Right lobe of liver (tissue), 6 donors: Measurements from ENCODE around the gene ALG12. TPM values are rescaled to one million over a fixed set of nuclear protein-coding genes. Genes with fewer than 3 reads are reported as not detected.

Experiments used
- ATAC-seq, 4 donors: fragments of 200-7000 bp; cut with Tn5 transposase; one replicate each; pipeline ENCODE4 v1.9.1; 2020; ENCODE audit warnings: mild to moderate bottlenecking in 4 of 4, moderate library complexity in 4 of 4
- DNase-seq, 3 donors: peaks; one replicate each; pipeline ENCODE4 v3.0.0-alpha.2; 2020
- H3K27ac ChIP-seq, 3 donors: fragments of 200-600 bp; one replicate each; pipeline ENCODE4 v1.8.0; 2022
- H3K27me3 ChIP-seq, 2 donors: fragments of 200-600 bp; one replicate each; pipeline ENCODE4 v1.8.0; 2022
- H3K36me3 ChIP-seq, 4 donors: fragments of 200-600 bp; sonication (generic) in 1 of 4; one replicate each; pipeline versions ENCODE4 v1.5.1 to v1.8.0; 2017 to 2022; ENCODE audit warnings: control low read depth in 1 of 4
- H3K4me1 ChIP-seq, 4 donors: fragments of 200-600 bp; sonication (generic) in 1 of 4; one replicate each; pipeline versions ENCODE4 v1.5.1 to v1.8.0; 2017 to 2022; ENCODE audit warnings: control low read depth in 1 of 4
- H3K4me3 ChIP-seq, 3 donors: fragments of 200-600 bp; one replicate each; pipeline ENCODE4 v1.8.0; 2022
- H3K9me3 ChIP-seq, 4 donors: fragments of 200-600 bp; sonication (generic) in 1 of 4; one replicate each; pipeline versions ENCODE4 v1.5.1 to v1.8.0; 2017 to 2022; ENCODE audit warnings: control low read depth in 1 of 4
- CTCF ChIP-seq, 4 donors: fragments of 200-600 bp in 3 of 4; fragments of 450-650 bp in 1 of 4; IDR thresholded peaks; one replicate each; pipeline versions ENCODE4 v1.5.1 to v1.8.0; 2016 to 2022; ENCODE audit warnings: antibody characterized with exemption in 4 of 4, mild to moderate bottlenecking in 2 of 4
- POLR2A ChIP-seq: fragments of 450-650 bp; IDR thresholded peaks from one replicate; pipeline ENCODE4 v1.6.1; 2017; ENCODE audit warnings: antibody characterized with exemption, mild to moderate bottlenecking
- WGBS: methylation state at CpG from one replicate; pipeline ENCODE4 v1.1.6; 2018; ENCODE audit warnings: low coverage, low lambda C conversion rate; ENCODE audit not compliant: insufficient coverage; ENCODE audit errors: missing lambda C conversion rate; 5-methylcytosine and 5-hydroxymethylcytosine counted together
- intact Hi-C, 2 donors: fragments of 100-400 bp; cut with DNase I; formaldehyde crosslinking; loops; one replicate each; pipeline versions ENCODE4 v1.11.2 to v1.14.1; 2022
- total RNA-seq, 6 experiments: library from RNA; depleted of rRNA in 2 of 6; stranded (reverse); fragments of >200 nt in 2 of 6; fragmentation: NEBNext Ultra II Directional in 3 of 6; extraction: Animal tissue kit (Norgen Biotek cat#: 25700) in 3 of 6; gene quantifications; one replicate each; pipeline versions ENCODE4 v1.1.0 to v1.2.4, GENCODE V29; 2016 to 2023
- donor health status: DM: no; HTN: yes; CAD: no.
- donor health status: DM: no; HTN: no; CAD: no.
- donor health status: DM: no; HTN: no; CAD: no.
- donor health status: DM: no; HTN: yes; CAD: no.
- donor health status: DM: no; HTN: yes; CAD: no.

ALG12 gene
- total RNA-seq, 6 experiments from 2014 or later, result 15.1 to 19.0 (median 16.6) TPM

GRCh38 chr22:49886346-49887063, 31.7 kb downstream of the ALG12 start:
- Histone ChIP-seq H3K9me3 (peaks cover 0 to 4% (median 0%) of the 10 kb centered on the region in 4 donors), H3K36me3 (peaks cover 0 to 16% (median 0%) of the 10 kb centered on the region in 4 donors), H3K4me3 (no peak overlapping the region), H3K27me3 (no peaks in the 10 kb centered on the region), H3K4me1 (no peaks in the 10 kb centered on the region), H3K27ac (no peak overlapping the region)
- WGBS, result 73% methylated on average over 3 of the region's 41 CpGs
- ATAC-seq (no peak), DNase-seq (no peak)
- intact Hi-C loops, result no loop called here
- TF ChIP-seq CTCF (IDR thresholded peaks at IDR 0.05) (no peak), POLR2A (no peak)

- H3K4me1 ChIP-seq, result no peaks in the 10 kb centered on the region
- no peak for DNase-seq
- H3K27ac ChIP-seq, result no peak overlapping the region
- H3K27me3 ChIP-seq, result no peaks in the 10 kb centered on the region
- ATAC-seq, result no peak
- intact Hi-C loops, result no loop called here
- H3K4me3 ChIP-seq, result no peak overlapping the region
- peaks cover 0 to 4% (median 0%) of the 10 kb centered on the region in 4 donors for H3K9me3 ChIP-seq
- 100% methylated on average over 10 of the region's 35 CpGs for WGBS
- TF ChIP-seq CTCF (IDR thresholded peaks at IDR 0.05) (no peak), POLR2A (no peak)
- peaks cover 0 to 16% (median 0%) of the 10 kb centered on the region in 4 donors for H3K36me3 ChIP-seq
These were observed 32.4 kb downstream of the ALG12 start for GRCh38 chr22:49885881-49886280.

- intact Hi-C loops, result no loop called here
- Histone ChIP-seq H3K27ac (no peak overlapping the region), H3K4me1 (no peaks in the 10 kb centered on the region), H3K9me3 (peaks cover 0 to 4% (median 0%) of the 10 kb centered on the region in 4 donors), H3K36me3 (peaks cover 0 to 16% (median 0%) of the 10 kb centered on the region in 4 donors), H3K4me3 (no peak overlapping the region), H3K27me3 (no peaks in the 10 kb centered on the region)
- DNase-seq, result no peak
- ATAC-seq, result no peak
- TF ChIP-seq POLR2A (no peak), CTCF (IDR thresholded peaks at IDR 0.05) (no peak)
- 93% methylated on average over 17 of the region's 17 CpGs for WGBS
These were observed 33.0 kb downstream of the ALG12 start for GRCh38 chr22:49885281-49885680.

- DNase-seq, result no peak
- peaks cover 0 to 4% (median 0%) of the 10 kb centered on the region in 4 donors for H3K9me3 ChIP-seq
- H3K4me3 ChIP-seq, result no peak overlapping the region
- intact Hi-C loops, result no loop called here
- no peaks in the 10 kb centered on the region for H3K4me1 ChIP-seq
- WGBS, result 96% methylated on average over 8 of the region's 31 CpGs
- peak in 1 of 4 donors; percentile 28 for ATAC-seq
- no peaks in the 10 kb centered on the region for H3K27me3 ChIP-seq
- peaks cover 0 to 16% (median 0%) of the 10 kb centered on the region in 4 donors for H3K36me3 ChIP-seq
- no peak for TF ChIP-seq POLR2A
- TF ChIP-seq CTCF (IDR thresholded peaks at IDR 0.05), result no peak
- H3K27ac ChIP-seq, result no peak overlapping the region
These were observed 33.6 kb downstream of the ALG12 start for GRCh38 chr22:49884503-49885260.
